Stimulated activated memory B cell treated with anti-CD40 and anti-IgM and Interleukin-4, amounts not matched to agents 10 μg/mL and 1 μg/mL and 100 μg/mL, for 72 hours (primary cell): ENCODE measurements around the gene SLAMF7.
A peak's percentile ranks its signal among the peaks of the same experiment; 100 is the strongest.

Source experiments
- ATAC-seq: fragments of 150-1000 bp; cut with Tn5 transposase; 2 replicates; pipeline ENCODE4 v1.10.0; 2021
- H3K27ac Mint-ChIP-seq: one replicate; pipeline ENCODE4 v1.8.0; 2022; ENCODE audit warnings: mild to moderate bottlenecking, mixed read lengths
- H3K27me3 Mint-ChIP-seq: one replicate; pipeline ENCODE4 v1.8.0; 2022; ENCODE audit warnings: mixed read lengths
- H3K36me3 Mint-ChIP-seq: one replicate; pipeline ENCODE4 v1.8.0; 2022; ENCODE audit warnings: mixed read lengths
- H3K4me1 Mint-ChIP-seq: one replicate; pipeline ENCODE4 v1.8.0; 2022; ENCODE audit warnings: mixed read lengths
- H3K4me3 Mint-ChIP-seq: one replicate; pipeline ENCODE4 v1.8.0; 2022; ENCODE audit warnings: mild to moderate bottlenecking, moderate library complexity, mixed read lengths
- H3K9me3 Mint-ChIP-seq: one replicate; pipeline ENCODE4 v1.8.0; 2022; ENCODE audit warnings: mixed read lengths

The SLAMF7 gene

DNA sequence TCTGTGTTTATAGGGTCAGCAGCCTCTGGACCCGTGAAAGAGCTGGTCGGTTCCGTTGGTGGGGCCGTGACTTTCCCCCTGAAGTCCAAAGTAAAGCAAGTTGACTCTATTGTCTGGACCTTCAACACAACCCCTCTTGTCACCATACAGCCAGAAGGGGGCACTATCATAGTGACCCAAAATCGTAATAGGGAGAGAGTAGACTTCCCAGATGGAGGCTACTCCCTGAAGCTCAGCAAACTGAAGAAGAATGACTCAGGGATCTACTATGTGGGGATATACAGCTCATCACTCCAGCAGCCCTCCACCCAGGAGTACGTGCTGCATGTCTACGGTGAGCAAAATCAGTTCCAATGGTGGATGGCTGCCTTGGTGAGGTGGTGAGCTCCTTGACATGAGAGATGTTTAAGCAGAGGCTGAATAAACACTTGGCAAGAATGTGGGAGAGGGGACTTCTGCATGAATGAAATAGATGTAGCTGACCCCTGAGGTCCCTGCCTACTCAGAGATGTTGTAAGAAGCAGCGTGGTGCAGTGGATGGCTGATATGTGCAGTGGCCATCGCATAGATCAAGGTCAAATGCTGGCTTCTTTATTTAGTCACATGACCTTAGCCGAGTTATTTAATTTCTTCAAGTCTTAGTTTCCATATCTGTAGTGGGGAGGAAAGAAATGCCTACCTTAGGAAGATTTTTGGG is 9.3 kb downstream of the SLAMF7 start:
- Mint-ChIP-seq H3K9me3 (no peaks in the 10 kb centered on the region), H3K36me3 (peaks cover 72% of the 10 kb centered on the region), H3K27me3 (no peaks in the 10 kb centered on the region), H3K4me3 (no peak overlapping the region), H3K4me1 (peaks cover 70% of the 10 kb centered on the region), H3K27ac (peak overlapping the region; percentile 70)
- no peak for ATAC-seq

DNA sequence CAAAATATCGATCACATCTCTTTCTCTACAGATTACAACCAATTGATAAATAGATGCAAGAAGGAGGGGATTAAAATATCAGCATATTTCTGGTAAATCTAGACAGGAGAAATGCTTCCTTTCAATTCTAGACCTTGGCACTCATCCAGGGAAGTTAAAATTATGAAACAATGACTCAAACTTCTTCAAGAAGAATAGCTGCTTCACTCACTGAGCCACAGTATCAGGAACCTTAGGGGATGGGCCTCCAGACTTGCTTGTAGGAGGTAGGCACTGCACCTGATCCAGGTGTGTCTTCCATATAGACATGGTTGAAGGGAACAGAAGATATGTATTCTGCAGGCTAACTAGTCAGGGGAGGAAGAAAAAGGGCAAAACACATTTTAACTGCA is 9.8 kb downstream of the SLAMF7 start:
- no peak for ATAC-seq
- H3K4me1 Mint-ChIP-seq = peaks cover 65% of the 10 kb centered on the region
- no peaks in the 10 kb centered on the region for H3K9me3 Mint-ChIP-seq
- H3K27ac Mint-ChIP-seq = peak overlapping the region; percentile 70
- H3K4me3 Mint-ChIP-seq = no peak overlapping the region
- H3K27me3 Mint-ChIP-seq = no peaks in the 10 kb centered on the region
- peaks cover 74% of the 10 kb centered on the region for H3K36me3 Mint-ChIP-seq

DNA sequence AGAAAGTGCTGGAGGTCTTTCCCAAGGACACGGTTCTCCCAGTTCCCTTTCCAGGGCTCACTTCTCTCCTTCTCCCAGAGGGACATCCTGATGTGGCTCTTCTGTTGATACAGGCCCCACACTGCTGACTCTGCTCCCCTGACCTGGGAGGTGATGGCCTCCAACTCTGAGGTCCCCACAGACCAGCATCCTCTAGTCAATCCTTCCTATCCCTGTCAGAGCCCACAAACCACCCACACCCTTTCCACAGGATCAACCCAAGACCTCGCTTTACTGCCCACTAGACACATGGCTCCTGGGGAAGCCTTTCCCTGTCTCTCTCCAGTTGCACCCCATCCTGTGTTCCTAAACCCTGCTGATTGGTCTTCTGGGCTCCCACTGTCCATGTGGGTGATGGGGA is 11.6 kb downstream of the SLAMF7 start:
- peaks cover 60% of the 10 kb centered on the region for H3K36me3 Mint-ChIP-seq
- no peaks in the 10 kb centered on the region for H3K27me3 Mint-ChIP-seq
- no peaks in the 10 kb centered on the region for H3K9me3 Mint-ChIP-seq
- ATAC-seq = no peak
- H3K27ac Mint-ChIP-seq = peak overlapping the region; percentile 70
- H3K4me1 Mint-ChIP-seq = peaks cover 50% of the 10 kb centered on the region
- no peak overlapping the region for H3K4me3 Mint-ChIP-seq

DNA sequence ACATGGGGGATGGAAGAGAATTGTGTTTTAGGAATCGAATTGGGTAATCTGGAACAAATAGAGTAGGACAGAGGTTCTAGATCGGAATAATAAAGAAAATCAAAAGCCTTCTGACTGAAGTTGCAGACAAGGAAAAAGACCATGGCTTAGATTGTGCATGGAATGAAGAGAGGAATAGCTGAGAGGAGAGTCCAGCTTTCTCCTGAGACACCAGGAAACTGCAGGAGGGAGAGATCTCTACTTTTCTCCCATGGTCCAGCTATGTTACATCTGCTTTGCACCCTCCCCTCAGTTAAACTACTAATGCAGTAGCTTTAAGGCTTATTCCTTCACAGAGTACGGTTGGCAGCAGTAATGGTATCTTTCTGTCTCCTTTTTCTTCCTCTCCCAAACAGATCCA is 13.4 kb downstream of the SLAMF7 start:
- Mint-ChIP-seq H3K4me3 (no peak overlapping the region), H3K4me1 (peaks cover 57% of the 10 kb centered on the region), H3K27ac (no peak overlapping the region), H3K9me3 (no peaks in the 10 kb centered on the region), H3K36me3 (peaks cover 65% of the 10 kb centered on the region), H3K27me3 (no peaks in the 10 kb centered on the region)
- ATAC-seq = no peak

DNA sequence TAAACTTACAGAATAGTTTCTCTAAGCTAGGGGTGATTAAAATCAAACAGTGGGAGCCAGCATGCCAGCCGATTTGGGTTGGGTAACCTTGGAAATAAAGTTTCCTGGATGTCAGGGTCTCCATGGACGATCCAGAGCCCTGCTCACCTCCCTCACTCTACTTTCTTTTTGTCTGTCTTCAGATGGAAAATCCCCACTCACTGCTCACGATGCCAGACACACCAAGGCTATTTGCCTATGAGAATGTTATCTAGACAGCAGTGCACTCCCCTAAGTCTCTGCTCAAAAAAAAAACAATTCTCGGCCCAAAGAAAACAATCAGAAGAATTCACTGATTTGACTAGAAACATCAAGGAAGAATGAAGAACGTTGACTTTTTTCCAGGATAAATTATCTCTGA is 13.9 kb downstream of the SLAMF7 start:
- peaks cover 54% of the 10 kb centered on the region for H3K4me1 Mint-ChIP-seq
- H3K9me3 Mint-ChIP-seq = no peaks in the 10 kb centered on the region
- H3K4me3 Mint-ChIP-seq = no peak overlapping the region
- no peak overlapping the region for H3K27ac Mint-ChIP-seq
- no peaks in the 10 kb centered on the region for H3K27me3 Mint-ChIP-seq
- peaks cover 61% of the 10 kb centered on the region for H3K36me3 Mint-ChIP-seq
- ATAC-seq = no peak

DNA sequence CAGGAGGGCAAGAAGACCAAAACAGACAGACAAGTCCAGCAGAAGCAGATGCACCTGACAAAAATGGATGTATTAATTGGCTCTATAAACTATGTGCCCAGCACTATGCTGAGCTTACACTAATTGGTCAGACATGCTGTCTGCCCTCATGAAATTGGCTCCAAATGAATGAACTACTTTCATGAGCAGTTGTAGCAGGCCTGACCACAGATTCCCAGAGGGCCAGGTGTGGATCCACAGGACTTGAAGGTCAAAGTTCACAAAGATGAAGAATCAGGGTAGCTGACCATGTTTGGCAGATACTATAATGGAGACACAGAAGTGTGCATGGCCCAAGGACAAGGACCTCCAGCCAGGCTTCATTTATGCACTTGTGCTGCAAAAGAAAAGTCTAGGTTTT is 14.5 kb downstream of the SLAMF7 start:
- no peak overlapping the region for H3K27ac Mint-ChIP-seq
- peaks cover 54% of the 10 kb centered on the region for H3K36me3 Mint-ChIP-seq

DNA sequence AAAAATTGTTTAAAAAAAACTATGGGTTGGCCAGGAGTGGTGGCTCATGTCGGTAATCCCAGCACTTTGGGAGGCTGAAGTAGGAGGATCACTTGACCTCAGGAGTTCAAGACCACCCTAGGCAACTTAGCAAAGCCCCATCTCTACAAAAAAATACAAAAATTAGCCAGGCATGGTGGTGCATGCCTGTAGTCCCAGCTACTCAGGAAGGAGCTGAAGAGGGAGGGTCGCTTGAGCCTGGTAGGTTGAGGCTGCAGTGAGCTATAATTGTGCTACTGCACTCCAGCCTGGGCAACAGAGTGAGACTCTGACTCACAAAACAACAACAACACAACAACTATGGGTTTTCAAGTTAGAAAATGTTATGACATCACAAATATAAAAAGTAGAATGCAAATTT is 16.4 kb downstream of the SLAMF7 start:
- peaks cover 32% of the 10 kb centered on the region for H3K4me1 Mint-ChIP-seq

More for the DNA sequence above, 14.5 kb downstream of the SLAMF7 start:
- no peak for ATAC-seq
- no peaks in the 10 kb centered on the region for H3K27me3 Mint-ChIP-seq
- H3K4me3 Mint-ChIP-seq = no peak overlapping the region
- H3K9me3 Mint-ChIP-seq = no peaks in the 10 kb centered on the region
- H3K4me1 Mint-ChIP-seq = peaks cover 47% of the 10 kb centered on the region

DNA sequence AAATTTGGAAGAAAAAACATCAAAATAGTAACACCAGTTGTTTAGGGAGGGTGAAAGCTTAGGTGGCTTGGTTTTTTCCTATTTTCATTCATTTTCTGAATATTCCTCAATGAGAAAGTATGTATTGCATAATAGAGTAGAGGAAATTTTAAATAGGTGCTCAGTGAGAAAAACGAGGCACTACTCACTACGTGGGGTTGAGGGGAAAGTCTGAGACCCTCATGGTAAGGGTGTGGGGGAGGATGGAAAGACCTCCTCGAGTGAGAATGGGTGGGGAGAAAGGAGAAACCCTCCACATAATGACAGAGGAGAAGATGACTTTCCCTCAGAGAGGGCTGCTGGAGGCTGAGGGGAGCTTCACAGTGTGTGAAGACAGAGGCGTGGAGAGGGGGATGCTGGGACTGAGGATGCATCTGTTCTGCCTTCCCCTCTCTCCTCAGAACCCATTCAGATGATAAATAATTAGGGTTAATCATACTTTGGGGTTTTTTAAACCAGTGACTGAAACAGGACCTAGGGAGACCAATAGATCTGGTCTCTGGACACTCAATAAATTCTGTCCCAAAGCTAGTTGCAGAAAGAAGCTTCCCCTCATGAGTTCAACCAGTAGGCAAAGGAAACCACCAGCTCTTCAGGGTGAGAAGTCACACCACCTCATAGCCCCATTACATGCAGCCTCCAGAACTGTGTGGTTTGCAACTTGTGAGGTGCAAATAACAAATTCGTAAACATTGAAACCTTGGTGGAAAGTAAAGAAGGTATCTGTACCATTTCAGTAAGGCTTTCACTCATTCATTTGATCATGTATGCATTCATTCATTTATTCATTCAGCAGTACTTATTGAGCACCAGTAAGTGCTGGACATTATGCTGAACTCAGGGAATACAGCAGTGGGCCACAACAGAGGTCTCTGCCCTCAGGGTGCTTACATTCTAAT is 17.1 kb downstream of the SLAMF7 start:
- ATAC-seq = peak; percentile 35
- Mint-ChIP-seq H3K27ac (peak overlapping the region; percentile 67), H3K4me1 (peaks cover 25% of the 10 kb centered on the region), H3K4me3 (no peak overlapping the region), H3K27me3 (no peaks in the 10 kb centered on the region), H3K36me3 (peaks cover 35% of the 10 kb centered on the region), H3K9me3 (no peaks in the 10 kb centered on the region)

More for the DNA sequence above, 16.4 kb downstream of the SLAMF7 start:
- Mint-ChIP-seq H3K27me3 (no peaks in the 10 kb centered on the region), H3K4me3 (no peak overlapping the region), H3K9me3 (no peaks in the 10 kb centered on the region), H3K27ac (peak overlapping the region; percentile 67), H3K36me3 (peaks cover 39% of the 10 kb centered on the region)
- no peak for ATAC-seq

DNA sequence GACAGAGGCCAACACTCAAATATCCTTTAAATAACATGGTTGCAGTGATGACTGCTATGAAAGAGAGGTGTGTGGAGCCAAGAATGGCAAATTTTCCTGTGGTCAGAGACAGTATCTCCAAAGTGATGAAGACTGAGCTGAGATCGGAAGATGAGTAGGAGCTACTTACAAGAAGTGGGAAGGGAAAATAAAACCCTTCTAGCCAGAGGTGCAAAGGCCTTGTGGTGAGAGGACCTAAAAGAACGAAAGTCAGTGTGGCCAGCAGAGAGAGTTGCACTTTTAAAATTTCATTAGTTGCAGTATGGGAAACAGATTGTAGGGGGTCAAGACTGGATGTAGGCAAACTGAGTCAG is 17.8 kb downstream of the SLAMF7 start:
- H3K4me3 Mint-ChIP-seq = no peak overlapping the region
- H3K4me1 Mint-ChIP-seq = peaks cover 18% of the 10 kb centered on the region
- ATAC-seq = no peak

DNA sequence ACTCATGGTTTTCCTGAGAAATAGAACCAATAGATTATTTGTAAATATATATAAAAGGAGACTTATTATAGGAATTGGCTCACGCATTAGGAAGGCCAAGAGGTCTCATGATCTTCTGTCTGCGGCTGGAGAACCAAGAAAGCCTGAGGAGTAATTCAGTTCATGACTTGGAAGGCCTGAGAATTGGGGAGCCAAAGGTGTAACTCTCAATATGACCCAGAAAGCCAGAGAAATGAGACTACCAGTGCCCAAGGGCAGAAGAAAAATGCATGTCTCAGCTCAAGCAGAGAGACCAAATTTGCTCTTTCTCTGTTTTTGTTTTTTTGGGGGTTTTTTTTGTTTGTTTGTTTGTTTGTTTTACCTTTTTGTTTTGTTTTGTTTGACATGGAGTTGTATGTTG is 19.5 kb downstream of the SLAMF7 start:
- H3K9me3 Mint-ChIP-seq = no peaks in the 10 kb centered on the region
- no peak overlapping the region for H3K27ac Mint-ChIP-seq
- no peaks in the 10 kb centered on the region for H3K27me3 Mint-ChIP-seq
- H3K36me3 Mint-ChIP-seq = peaks cover 15% of the 10 kb centered on the region
- peaks cover 7% of the 10 kb centered on the region for H3K4me1 Mint-ChIP-seq
- no peak overlapping the region for H3K4me3 Mint-ChIP-seq
- no peak for ATAC-seq

More for the DNA sequence above, 17.8 kb downstream of the SLAMF7 start:
- peaks cover 32% of the 10 kb centered on the region for H3K36me3 Mint-ChIP-seq
- H3K27ac Mint-ChIP-seq = no peak overlapping the region
- no peaks in the 10 kb centered on the region for H3K9me3 Mint-ChIP-seq
- no peaks in the 10 kb centered on the region for H3K27me3 Mint-ChIP-seq

DNA sequence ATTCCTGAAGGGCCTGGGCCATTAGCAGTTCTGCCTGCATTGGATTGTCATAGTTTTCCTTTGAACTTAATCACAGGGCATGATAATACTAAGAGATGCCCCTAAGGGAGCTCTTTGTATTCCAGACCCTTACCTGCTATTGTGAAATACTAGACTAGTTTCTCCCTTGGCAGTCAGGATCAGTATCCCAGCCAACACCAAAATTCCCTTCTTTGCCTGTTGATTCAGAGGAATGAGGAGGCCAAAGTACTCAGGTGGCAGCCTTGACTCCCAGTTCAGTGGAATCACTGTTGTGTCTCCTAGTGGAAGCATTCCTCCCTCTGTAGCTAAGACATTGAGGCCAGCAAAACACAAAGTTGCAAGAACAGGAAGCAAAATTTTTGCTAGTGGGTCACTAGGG is 20.7 kb downstream of the SLAMF7 start:
- Mint-ChIP-seq H3K4me3 (no peak overlapping the region), H3K9me3 (no peaks in the 10 kb centered on the region)

DNA sequence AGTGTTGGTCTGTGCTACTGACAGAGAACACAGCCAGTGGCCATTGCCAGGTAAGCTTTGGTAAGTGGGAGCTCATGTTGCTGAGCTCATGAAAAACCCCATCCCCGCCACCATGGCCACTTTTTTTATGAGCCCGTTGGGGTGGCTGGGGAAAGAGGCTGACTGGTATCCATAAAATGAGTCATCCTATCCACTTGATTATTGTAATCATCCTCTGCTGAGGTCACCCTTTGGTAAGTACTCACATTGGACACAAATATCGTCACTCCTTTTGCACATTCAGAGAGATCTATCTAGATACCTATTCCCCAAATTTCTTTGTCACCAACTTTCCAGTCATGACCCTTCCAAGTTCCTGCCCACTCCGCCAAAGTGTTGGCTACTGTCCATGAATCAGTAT is 22.0 kb downstream of the SLAMF7 start:
- Mint-ChIP-seq H3K36me3 (peaks cover 8% of the 10 kb centered on the region), H3K9me3 (no peaks in the 10 kb centered on the region), H3K27ac (no peak overlapping the region), H3K4me3 (no peak overlapping the region), H3K4me1 (peaks cover 3% of the 10 kb centered on the region), H3K27me3 (no peaks in the 10 kb centered on the region)
- ATAC-seq = no peak

More for the DNA sequence above, 20.7 kb downstream of the SLAMF7 start:
- no peak for ATAC-seq
- H3K27me3 Mint-ChIP-seq = no peaks in the 10 kb centered on the region
- peaks cover 11% of the 10 kb centered on the region for H3K36me3 Mint-ChIP-seq
- no peak overlapping the region for H3K27ac Mint-ChIP-seq
- H3K4me1 Mint-ChIP-seq = peaks cover 7% of the 10 kb centered on the region

DNA sequence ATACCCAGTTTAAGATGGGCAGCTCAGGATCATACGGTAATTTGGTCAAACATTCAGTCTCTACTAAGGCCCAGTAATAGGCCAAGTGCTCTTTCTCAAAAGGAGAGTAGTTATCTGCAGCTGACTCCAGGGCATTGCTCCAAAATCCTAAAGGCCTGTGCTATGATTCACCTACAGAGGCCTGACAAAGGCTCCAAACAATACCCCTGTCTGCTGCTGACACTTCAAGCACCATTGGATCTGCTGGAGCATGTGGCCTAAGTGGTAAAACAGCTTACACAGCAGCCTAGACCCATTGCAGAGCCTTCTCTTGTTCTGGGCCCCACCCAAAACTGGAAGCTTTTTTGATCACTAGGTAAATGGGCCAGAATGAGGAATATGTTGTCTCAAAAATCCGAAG is 22.8 kb downstream of the SLAMF7 start:
- peaks cover 5% of the 10 kb centered on the region for H3K4me1 Mint-ChIP-seq
- peaks cover 6% of the 10 kb centered on the region for H3K36me3 Mint-ChIP-seq
- H3K9me3 Mint-ChIP-seq = no peaks in the 10 kb centered on the region
- ATAC-seq = no peak
- no peak overlapping the region for H3K27ac Mint-ChIP-seq
- H3K4me3 Mint-ChIP-seq = no peak overlapping the region
- H3K27me3 Mint-ChIP-seq = no peaks in the 10 kb centered on the region

DNA sequence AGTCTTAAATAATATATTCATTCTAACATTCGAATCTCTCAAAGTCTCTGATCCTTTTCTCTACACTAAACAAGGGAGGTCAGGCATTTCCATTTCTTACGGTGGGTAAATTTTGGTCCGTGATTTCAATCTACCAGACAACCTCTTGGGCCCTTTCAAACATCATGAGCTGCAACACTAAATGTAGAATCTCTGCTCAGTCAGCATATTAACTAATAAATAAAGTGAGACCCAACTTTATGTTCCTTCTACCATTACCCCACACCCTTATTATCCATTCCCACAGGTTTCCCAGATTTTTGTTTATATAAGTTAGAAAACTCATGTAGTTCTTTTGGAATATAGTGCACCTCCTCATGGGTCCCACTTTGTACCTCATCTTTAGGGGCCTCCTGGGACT is 24.9 kb downstream of the SLAMF7 start:
- peaks cover 26% of the 10 kb centered on the region for H3K4me1 Mint-ChIP-seq
- no peaks in the 10 kb centered on the region for H3K9me3 Mint-ChIP-seq
- H3K27me3 Mint-ChIP-seq = no peaks in the 10 kb centered on the region
- H3K4me3 Mint-ChIP-seq = no peak overlapping the region
- H3K36me3 Mint-ChIP-seq = peaks cover 6% of the 10 kb centered on the region
- no peak overlapping the region for H3K27ac Mint-ChIP-seq
- no peak for ATAC-seq

DNA sequence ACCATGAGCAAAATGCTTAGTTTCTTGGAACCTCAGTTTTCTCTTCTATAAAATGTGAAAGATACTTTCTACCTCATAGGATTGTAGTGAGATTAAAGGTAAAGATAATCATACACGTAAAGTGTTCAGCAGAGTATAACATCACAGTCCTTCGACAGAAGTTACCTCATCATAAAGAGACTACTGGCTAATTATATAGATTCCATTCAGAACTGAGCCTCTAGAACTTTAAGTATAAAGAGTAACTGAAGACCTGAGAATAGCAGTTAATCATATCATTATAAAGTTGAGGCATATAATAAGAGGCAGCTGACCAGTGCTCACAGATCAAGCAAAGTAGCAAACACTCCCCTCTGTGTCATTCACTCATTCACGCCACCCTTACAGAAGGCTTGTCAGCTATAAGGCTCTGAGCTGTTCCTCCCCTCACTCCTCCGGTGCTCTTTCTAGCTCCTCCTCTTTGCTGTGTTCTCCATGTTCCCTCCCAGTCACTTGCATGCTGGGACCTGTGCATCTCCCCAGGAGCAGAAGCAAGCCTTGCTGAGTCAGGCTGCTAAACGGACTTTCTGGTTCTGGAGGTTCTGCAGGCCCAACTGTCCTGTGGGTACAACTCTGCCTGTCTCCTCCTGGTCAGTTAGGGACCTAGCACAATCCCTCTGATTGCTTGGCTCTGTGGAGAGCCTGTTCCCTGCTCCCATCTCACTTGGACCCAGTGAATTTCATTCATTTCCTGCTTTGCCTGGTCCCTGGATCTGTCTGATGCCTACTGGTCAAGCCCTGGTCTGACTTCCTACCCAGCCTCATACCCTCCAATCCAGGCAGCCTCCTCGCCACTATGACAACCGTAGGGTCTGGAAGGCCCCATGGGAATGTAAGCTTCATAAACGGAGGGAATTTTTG is 28.6 kb downstream of the SLAMF7 start:
- ATAC-seq = peak; percentile 81
- Mint-ChIP-seq H3K27me3 (no peaks in the 10 kb centered on the region), H3K9me3 (peaks cover 2% of the 10 kb centered on the region), H3K4me1 (peaks cover 35% of the 10 kb centered on the region), H3K27ac (peak overlapping the region; percentile 94), H3K4me3 (peak overlapping the region; percentile 86), H3K36me3 (peaks cover 8% of the 10 kb centered on the region)
